NCI-H2227 treated with DMSO at 0.1 percent for 48 hours (cell line): ENCODE data around the gene ORAI3.
"Not testable (repeated sequence)": the region's sequence is repeated elsewhere in the genome, so short reads cannot be mapped to it uniquely, and the experiment has no call there.

Source experiments
- DNase-seq: peaks from one replicate; lab custom pipeline; 2025; lab: John Stamatoyannopoulos, UW

Gene ORAI3

DNA sequence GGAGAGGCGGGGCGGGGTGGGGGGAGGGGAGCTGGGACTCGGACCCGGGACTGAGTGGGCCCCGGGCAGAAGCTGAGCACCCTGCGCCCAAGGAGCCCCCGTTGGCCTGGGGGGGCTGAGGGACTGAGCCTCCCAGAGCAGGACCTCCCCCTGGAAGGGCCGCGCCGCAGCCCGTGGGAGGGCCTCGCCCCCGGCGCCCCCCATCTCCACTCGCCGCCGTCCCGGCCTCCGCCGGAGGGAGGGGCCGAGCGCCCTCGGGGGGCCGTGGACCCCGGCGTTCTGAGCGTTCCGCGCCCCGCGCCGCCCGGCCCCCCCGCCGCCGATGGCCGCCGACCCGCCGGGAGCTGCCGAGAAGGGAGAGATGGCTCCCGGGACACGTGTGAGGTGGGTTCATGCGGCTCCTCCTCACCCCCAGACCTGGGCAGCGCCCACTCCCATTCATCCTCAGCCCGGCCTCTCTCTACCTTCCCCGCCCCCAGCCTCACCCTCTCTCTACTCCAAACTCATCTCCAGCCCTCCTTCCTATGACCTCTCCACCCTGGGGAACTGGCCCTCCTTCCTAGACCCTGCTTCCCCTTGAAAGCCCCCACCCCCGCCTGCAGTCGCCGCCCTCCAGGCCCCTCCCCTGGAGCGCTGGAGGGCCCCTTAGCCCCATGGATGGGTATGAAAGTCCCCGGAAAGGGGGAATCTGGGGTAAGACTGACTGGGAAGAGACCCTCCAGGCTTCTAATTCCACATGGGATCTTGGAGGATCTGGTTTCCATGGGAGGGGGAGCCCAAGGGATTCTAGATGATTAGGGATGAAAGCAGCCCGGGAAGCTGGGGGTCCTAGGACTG is 24.6 kb upstream of the ORAI3 start:
- DNase-seq, result no peak

GRCh38 chr16:30924913-30925631 is 23.8 kb upstream of the ORAI3 start:
- DNase-seq, result no peak

DNA sequence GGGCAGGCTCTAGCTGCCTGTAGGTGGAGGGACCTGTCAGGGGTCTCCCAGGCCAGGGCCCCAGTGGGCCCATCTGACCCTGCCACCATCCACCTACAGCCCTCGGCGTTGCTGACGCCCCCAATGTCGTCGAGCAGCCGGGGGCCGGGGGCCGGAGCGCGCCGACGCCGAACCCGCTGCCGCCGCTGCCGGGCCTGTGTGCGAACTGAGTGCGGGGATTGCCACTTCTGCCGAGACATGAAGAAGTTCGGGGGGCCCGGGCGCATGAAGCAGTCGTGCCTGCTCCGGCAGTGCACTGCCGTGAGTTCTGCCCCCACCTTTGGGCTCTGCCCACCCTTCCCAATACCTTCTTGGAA is 23.3 kb upstream of the ORAI3 start:
- no peak for DNase-seq

DNA sequence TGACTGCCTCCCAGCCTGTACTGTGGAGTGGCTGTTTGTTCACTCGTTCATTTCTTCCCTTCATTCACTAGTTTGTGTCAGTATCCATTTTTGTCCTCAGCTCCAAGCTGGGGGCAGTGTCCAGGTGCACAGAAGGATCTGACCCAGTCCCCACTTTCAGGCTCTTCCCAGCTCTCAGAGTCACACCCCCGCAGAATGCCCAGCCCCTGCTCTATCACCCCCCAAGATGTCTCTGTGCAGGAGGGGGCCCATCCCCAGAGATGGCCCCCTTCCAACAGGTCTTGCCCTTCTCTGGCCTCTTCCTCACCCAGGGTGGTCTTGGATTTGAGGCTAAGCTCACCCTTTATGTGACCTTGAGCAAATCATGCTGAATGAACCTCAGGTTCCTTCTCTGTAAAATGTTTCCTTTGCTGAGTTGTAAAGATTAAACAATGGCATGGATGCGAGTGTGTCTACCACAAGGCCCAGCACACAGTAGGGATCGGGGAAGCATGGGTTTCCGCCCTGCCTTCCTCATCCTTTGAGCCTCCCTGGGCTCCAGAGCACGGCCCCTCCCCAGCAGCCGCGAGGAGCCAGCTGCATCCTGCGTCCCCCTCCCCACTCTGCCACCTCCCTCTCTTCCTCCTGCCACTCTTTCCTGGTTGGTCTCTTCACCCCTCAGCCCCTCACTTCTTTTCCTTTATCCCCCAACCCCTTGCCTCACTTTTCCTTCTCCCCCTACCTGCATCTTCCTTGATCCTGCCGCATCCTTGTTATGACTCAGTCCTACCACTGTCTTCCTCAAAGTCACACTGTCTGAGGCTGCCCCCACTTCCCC is 22.7 kb upstream of the ORAI3 start:
- DNase-seq, result no peak

GRCh38 chr16:30926937-30927788 is 21.7 kb upstream of the ORAI3 start:
- no peak for DNase-seq

DNA sequence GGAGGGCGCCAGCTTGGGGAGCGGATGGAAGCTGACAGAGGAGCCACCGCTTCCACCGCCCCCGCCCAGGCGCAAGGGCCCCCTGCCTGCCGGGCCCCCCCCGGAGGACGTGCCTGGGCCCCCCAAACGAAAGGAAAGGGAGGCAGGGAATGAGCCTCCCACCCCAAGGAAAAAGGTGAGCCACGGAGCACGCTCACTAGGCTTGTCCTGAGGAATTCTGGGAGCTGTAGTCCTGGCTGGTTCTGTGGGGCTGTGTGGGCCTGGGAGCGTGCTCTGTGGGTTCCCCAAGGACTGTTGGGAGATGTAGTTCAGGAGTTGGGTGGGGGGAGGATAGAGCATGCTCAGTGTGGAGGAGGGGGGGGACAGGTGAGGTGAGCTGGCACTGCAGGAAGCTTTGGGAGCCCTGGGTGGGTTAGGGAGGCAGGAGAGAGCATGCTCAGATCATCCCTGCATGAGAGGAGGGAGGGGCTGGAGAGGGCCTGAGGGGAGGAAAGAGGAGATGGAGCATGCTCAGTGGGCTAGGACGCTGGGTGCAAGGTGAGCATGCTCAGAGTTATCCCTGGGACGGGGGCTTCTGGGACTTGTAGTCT is 21.0 kb upstream of the ORAI3 start:
- peak; percentile 94 for DNase-seq

DNA sequence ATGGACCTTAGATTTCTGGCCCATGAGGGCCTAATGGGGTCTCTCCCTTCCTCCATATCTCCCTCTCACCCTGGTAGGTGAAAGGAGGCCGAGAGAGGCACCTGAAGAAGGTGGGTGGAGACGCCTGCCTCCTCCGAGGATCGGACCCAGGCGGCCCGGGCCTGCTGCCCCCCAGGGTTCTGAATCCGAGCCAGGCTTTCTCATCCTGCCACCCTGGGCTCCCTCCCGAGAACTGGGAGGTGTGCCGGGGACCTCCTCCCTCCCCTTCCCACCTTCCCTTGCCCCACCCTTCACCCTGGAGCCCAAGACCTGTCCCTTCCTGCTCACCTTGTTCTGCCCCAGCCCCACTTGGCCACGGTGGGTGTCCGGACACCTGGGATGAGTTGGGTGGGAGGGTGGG is 20.5 kb upstream of the ORAI3 start:
- DNase-seq, result no peak

DNA sequence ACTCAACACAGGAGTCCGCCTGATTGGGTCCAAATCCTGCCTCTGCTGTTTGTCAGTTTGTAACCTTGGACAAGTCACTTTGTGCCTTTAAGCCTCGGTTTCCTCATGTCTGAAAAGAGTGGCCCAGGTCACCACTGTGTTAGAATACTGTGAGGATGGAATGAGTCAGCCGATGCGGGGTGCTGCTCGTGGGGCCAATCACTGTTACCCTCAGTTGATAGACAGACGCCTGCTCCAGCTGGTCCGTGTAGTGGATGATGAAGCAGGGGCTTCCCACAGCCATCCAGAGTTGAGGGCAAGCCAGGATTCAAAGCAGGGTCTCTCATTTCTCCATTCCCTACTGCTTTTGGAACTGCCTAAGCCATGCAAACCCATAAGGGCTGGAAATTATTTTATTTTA is 19.7 kb upstream of the ORAI3 start:
- DNase-seq, result no peak

DNA sequence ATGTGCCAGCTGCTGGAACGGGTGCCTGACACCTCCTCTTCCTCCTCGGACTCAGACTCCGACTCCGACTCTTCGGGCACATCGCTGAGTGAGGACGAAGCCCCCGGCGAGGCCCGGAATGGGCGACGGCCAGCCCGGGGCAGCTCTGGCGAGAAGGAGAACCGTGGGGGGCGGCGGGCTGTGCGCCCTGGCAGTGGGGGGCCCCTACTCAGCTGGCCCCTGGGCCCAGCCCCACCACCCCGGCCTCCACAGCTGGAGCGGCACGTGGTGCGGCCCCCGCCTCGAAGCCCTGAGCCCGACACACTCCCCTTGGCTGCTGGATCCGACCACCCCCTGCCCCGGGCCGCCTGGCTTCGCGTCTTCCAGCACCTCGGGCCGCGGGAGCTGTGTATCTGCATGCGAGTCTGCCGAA is 18.7 kb upstream of the ORAI3 start:
- DNase-seq, result no peak

GRCh38 chr16:30931068-30931650 is 17.7 kb upstream of the ORAI3 start:
- no peak for DNase-seq

- DNase-seq, result peak; percentile 38
These were observed 13.9 kb upstream of the ORAI3 start for GRCh38 chr16:30934827-30935557.

GRCh38 chr16:30937692-30938091 is 11.2 kb upstream of the ORAI3 start:
- DNase-seq, result no peak

- DNase-seq, result not testable (repeated sequence)
These were observed 9.3 kb upstream of the ORAI3 start for GRCh38 chr16:30939571-30939970.

DNA sequence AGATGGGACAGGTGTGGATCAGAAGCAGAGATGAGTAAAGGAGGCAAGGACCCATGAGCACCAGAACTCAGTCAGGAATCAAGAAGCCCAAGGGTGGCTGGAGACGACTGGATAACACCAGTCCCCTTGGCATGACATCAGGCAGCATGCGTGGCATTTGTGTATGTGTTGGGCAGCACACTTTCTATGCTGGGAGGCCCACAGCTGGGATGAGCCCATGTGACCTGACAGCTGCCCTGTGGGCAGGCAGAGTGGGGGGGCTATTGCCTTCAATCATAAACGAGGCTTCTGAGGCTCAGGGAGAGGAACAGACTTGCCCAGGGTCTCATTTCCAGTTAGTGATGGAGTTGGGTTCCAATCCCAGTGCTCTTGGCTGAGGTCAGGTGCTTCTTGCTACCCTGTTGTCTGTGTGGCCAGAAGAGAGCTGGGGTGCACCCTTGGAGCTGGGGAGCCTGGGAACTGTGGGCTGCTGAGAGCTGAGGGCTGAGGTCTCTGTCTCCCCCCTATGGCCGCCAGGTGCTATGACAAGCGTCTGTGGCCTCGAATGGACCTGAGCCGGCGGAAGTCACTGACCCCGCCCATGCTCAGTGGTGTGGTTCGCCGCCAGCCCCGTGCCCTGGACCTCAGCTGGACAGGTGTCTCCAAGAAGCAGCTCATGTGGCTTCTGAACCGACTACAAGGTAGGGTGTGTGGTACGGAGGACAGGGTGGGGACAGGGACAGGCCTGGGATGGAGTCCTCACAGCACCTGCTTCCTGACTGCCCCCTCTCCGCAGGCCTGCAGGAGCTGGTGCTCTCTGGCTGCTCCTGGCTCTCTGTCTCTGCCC is 7.1 kb upstream of the ORAI3 start:
- peak; percentile 31 for DNase-seq

GRCh38 chr16:30942426-30942806 is 6.5 kb upstream of the ORAI3 start:
- DNase-seq, result no peak

DNA sequence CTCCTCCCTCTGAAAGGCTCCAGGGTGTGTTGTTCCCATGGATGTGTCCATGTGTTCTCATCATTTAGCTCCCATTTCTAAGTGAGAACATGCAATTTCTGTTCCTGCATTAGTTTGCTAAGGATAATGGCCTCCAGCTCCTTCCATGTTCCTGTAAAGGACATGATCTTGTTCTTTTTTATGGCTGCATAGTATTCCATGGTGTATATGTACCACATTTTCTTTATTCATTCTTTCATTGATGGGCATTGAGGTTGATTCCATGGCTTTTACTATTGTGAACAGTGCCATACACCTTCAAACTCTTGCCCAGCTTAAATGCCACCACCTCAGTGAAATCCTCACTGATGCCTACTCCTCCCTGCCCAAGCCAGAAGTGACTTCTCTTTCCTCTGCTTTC is 4.5 kb upstream of the ORAI3 start:
- DNase-seq, result no peak

- DNase-seq, result no peak
These were observed 2.0 kb upstream of the ORAI3 start for GRCh38 chr16:30946671-30947540.

- no peak for DNase-seq
These were observed 1.4 kb upstream of the ORAI3 start for GRCh38 chr16:30947541-30947858.
